Upper lobe of right lung (tissue), 1 donor: ENCODE data around the gene CDH4. TPM values are rescaled to one million over a fixed set of nuclear protein-coding genes. Genes with fewer than 3 reads are reported as not detected.

Source experiments
- ATAC-seq: fragments of 200-7000 bp; cut with Tn5 transposase; one replicate; pipeline ENCODE4 v1.9.1; 2020; ENCODE audit warnings: mild to moderate bottlenecking, moderate library complexity
- DNase-seq: peaks from one replicate; pipeline ENCODE4 v3.0.0-alpha.2; 2020
- H3K27ac ChIP-seq: fragments of 200-600 bp; one replicate; pipeline ENCODE4 v1.8.0; 2022
- H3K27me3 ChIP-seq: fragments of 200-600 bp; one replicate; pipeline ENCODE4 v1.8.0; 2022; ENCODE audit warnings: mild to moderate bottlenecking
- H3K36me3 ChIP-seq: fragments of 200-600 bp; one replicate; pipeline ENCODE4 v1.8.0; 2022
- H3K4me1 ChIP-seq: fragments of 200-600 bp; one replicate; pipeline ENCODE4 v1.8.0; 2022
- H3K4me3 ChIP-seq: fragments of 200-600 bp; one replicate; pipeline ENCODE4 v1.8.0; 2022; ENCODE audit warnings: mild to moderate bottlenecking
- H3K9me3 ChIP-seq: fragments of 200-600 bp; one replicate; pipeline ENCODE4 v1.8.0; 2022
- CTCF ChIP-seq: fragments of 200-600 bp; IDR thresholded peaks from one replicate; pipeline ENCODE4 v1.8.0; 2022; ENCODE audit warnings: antibody characterized with exemption
- intact Hi-C: fragments of 100-400 bp; cut with DNase I; formaldehyde crosslinking; loops from one replicate; pipeline ENCODE4 v1.11.0; 2022
- total RNA-seq: library from RNA; stranded (reverse); fragmentation: NEBNext Ultra II Directional; extraction: Animal tissue kit (Norgen Biotek cat#: 25700); gene quantifications from one replicate; pipeline ENCODE4 v1.2.1, GENCODE V29; 2021
- donor health status: DM: no; HTN: yes; CAD: no; lungs with severe emphysema.

Gene CDH4
- total RNA-seq, 1 donor from 2014 or later: 0.23 TPM

- intact Hi-C loops: no loop called here
- no peaks in the 10 kb centered on the region for H3K36me3 ChIP-seq
These were observed 375.8 kb downstream of the CDH4 start for GRCh38 chr20:61627791-61628415.

GRCh38 chr20:61628480-61628879 is 376.4 kb downstream of the CDH4 start:
- H3K9me3 ChIP-seq: no peaks in the 10 kb centered on the region
- intact Hi-C loops: no loop called here
- ATAC-seq (no peak), DNase-seq (no peak)
- H3K4me3 ChIP-seq: no peak overlapping the region
- no peak overlapping the region for H3K27ac ChIP-seq
- H3K4me1 ChIP-seq: no peaks in the 10 kb centered on the region
- H3K36me3 ChIP-seq: no peaks in the 10 kb centered on the region
- H3K27me3 ChIP-seq: no peaks in the 10 kb centered on the region
- TF ChIP-seq CTCF: no peak

More at GRCh38 chr20:61627791-61628415, 375.8 kb downstream of the CDH4 start:
- Histone ChIP-seq H3K9me3 (no peaks in the 10 kb centered on the region), H3K4me3 (no peak overlapping the region), H3K4me1 (no peaks in the 10 kb centered on the region), H3K27ac (no peak overlapping the region), H3K27me3 (no peaks in the 10 kb centered on the region)
- no peak for DNase-seq
- no peak for TF ChIP-seq CTCF
- no peak for ATAC-seq

- H3K27ac ChIP-seq: no peak overlapping the region
- DNase-seq (no peak), ATAC-seq (no peak)
- H3K4me3 ChIP-seq: no peak overlapping the region
- intact Hi-C loops: no loop called here
- no peaks in the 10 kb centered on the region for H3K4me1 ChIP-seq
- no peaks in the 10 kb centered on the region for H3K27me3 ChIP-seq
- H3K9me3 ChIP-seq: no peaks in the 10 kb centered on the region
- no peaks in the 10 kb centered on the region for H3K36me3 ChIP-seq
- no peak for TF ChIP-seq CTCF
These were observed 377.0 kb downstream of the CDH4 start for GRCh38 chr20:61628901-61629601.

- no peak for ATAC-seq
- no peaks in the 10 kb centered on the region for H3K36me3 ChIP-seq
- no peaks in the 10 kb centered on the region for H3K4me1 ChIP-seq
- intact Hi-C loops: no loop called here
- no peaks in the 10 kb centered on the region for H3K27me3 ChIP-seq
- H3K9me3 ChIP-seq: no peaks in the 10 kb centered on the region
- H3K4me3 ChIP-seq: no peak overlapping the region
- no peak for TF ChIP-seq CTCF
- no peak overlapping the region for H3K27ac ChIP-seq
- DNase-seq: no peak
These were observed 377.7 kb downstream of the CDH4 start for GRCh38 chr20:61629602-61630390.

GRCh38 chr20:61630391-61630650 is 378.3 kb downstream of the CDH4 start:
- H3K9me3 ChIP-seq: no peaks in the 10 kb centered on the region
- ATAC-seq (no peak), DNase-seq (no peak)
- intact Hi-C loops: no loop called here
- H3K27ac ChIP-seq: no peak overlapping the region
- no peak overlapping the region for H3K4me3 ChIP-seq
- no peaks in the 10 kb centered on the region for H3K4me1 ChIP-seq
- H3K36me3 ChIP-seq: no peaks in the 10 kb centered on the region
- no peak for TF ChIP-seq CTCF
- no peaks in the 10 kb centered on the region for H3K27me3 ChIP-seq
